ENCODE data around the gene CRIP2. TPM values are rescaled to one million over a fixed set of nuclear protein-coding genes. Genes with fewer than 3 reads are reported as not detected.

Gene CRIP2
- total and polyA plus RNA-seq, 2 donors (not counting 1 experiment from before 2014, with no cell fraction given): 6.0 to 81.6 TPM

DNA sequence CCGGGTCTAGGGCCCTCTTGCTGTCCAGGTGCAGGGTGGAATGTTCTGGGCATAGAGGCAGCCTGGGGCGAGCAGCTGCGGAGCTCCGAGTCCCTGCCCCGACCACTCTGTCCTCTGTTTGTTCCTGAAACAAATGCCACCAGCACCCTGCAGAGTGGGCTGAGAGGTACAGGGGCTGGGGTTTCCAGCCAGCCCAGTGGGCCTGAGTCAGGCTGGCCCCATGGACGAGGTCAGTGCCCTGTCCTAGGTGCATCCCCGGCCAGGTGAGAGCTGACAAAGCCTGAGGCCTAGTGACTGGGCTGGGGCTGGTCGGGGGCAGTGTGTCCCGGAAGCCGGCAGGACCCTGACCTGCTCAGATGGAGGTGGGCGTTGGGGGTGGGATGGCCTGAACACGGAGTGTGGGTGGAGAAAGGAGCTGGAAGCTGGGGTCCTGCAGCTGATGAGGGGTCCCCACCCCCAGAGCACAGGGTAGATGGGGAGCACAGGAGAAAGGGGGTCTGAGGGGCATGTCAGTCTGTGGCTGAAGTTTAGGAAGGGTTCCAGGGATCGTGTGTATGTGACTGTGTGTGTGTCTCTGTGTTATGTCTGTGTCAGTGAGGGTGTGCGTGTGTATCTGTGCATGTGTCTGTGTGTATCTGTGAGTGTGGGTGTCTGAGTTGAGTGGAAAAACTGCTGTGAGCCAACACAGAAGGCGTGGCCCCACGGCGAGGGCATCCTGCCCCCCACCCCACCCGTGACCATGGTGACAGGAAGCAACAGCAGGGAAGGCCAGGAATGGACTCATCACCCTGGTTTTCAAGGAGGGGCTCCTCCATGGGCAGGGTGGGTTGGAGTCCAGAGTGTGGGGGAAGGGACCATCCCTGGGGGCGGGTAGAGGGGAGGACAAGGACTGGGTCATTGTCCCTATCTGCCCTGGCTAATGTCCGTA is 9.7 kb downstream of the CRIP2 start:
- Histone ChIP-seq H3K4me1 (ENCODE audit: control insufficient read depth in 2 of 2, insufficient read depth in 2 of 2, low read length in 2 of 2) (peaks cover 65 to 91% of the 10 kb centered on the region in 2 donors), H3K36me3 (replicated peaks in 1 of 2; ENCODE audit: control extremely low read depth in 1 of 2, control insufficient read depth in 1 of 2, extremely low read depth in 1 of 2, insufficient read depth in 2 of 2, low read length in 1 of 2) (peaks cover 0 to 6% of the 10 kb centered on the region in 2 experiments), H4K20me1 (ENCODE audit: control insufficient read depth, insufficient read depth, low read length, poor library complexity, severe bottlenecking) (peaks cover 16% of the 10 kb centered on the region), H3K79me2 (ENCODE audit: control insufficient read depth, insufficient read depth, low read length) (peaks cover 6% of the 10 kb centered on the region), H3K4me2 (replicated peaks; ENCODE audit: low read depth, low read length, poor library complexity, severe bottlenecking) (no peak overlapping the region), H3K27me3 (replicated peaks in 1 of 4; ENCODE audit: control extremely low read depth in 1 of 4, control insufficient read depth in 3 of 4, insufficient read depth in 4 of 4, low read length in 3 of 4) (peaks cover 0 to 3% (median 0%) of the 10 kb centered on the region in 4 experiments), H3K4me3 (ENCODE audit: control extremely low read depth in 1 of 5, extremely low read depth in 1 of 5, insufficient read depth in 1 of 5, low read depth in 2 of 5, low read length in 4 of 5) (no peak overlapping the region), H3K9me3 (ENCODE audit: control extremely low read depth in 1 of 3, control insufficient read depth in 2 of 3, insufficient read depth in 1 of 3, low read length in 2 of 3) (peaks cover 0 to 4% (median 0%) of the 10 kb centered on the region in 3 donors), H2AFZ (ENCODE audit: insufficient read depth, low read depth, low read length, poor library complexity, severe bottlenecking) (no peak overlapping the region), H3K27ac (ENCODE audit: low read length in 2 of 2) (peak overlapping the region; percentile 38 to 99), H3K9ac (ENCODE audit: low read length) (no peak overlapping the region)
- CTCF ChIA-PET: interaction anchor here (1.1 kb wide), 1 partner anchor 439 kb away, joined by 3 read pairs; no protein-coding TSS in a partner anchor
- Mint-ChIP-seq H3K27me3 (no peaks in the 10 kb centered on the region), H3K27ac (peak overlapping the region; percentile 100), H3K4me3 (peak overlapping the region; percentile 13), H3K9me3 (ENCODE audit: insufficient read depth) (no peaks in the 10 kb centered on the region), H3K4me1 (peaks cover 72% of the 10 kb centered on the region)
- 89% methylated on average over 13 of the region's 20 CpGs for WGBS (ENCODE audit: insufficient coverage)
- peak; percentile 54 for DNase-seq
- TF ChIP-seq, protein P1, sequence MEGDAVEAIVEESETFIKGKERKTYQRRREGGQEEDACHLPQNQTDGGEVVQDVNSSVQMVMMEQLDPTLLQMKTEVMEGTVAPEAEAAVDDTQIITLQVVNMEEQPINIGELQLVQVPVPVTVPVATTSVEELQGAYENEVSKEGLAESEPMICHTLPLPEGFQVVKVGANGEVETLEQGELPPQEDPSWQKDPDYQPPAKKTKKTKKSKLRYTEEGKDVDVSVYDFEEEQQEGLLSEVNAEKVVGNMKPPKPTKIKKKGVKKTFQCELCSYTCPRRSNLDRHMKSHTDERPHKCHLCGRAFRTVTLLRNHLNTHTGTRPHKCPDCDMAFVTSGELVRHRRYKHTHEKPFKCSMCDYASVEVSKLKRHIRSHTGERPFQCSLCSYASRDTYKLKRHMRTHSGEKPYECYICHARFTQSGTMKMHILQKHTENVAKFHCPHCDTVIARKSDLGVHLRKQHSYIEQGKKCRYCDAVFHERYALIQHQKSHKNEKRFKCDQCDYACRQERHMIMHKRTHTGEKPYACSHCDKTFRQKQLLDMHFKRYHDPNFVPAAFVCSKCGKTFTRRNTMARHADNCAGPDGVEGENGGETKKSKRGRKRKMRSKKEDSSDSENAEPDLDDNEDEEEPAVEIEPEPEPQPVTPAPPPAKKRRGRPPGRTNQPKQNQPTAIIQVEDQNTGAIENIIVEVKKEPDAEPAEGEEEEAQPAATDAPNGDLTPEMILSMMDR (IDR thresholded peaks at IDR 0.05): no peak
- TF ChIP-seq EZH2 (IDR thresholded peaks at IDR 0.05; ENCODE audit: borderline replicate concordance, insufficient read depth, low read depth, low read length, poor library complexity, severe bottlenecking): no peak
- intact Hi-C loops (cut with micrococcal nuclease): loop anchor here (10.0 kb wide), 1 partner anchor 420 kb away; the partner anchor contains the start of gene GPR132
- no peak for ATAC-seq (ENCODE audit: low read depth)
- POLR2A ChIA-PET: no interaction called here

DNA sequence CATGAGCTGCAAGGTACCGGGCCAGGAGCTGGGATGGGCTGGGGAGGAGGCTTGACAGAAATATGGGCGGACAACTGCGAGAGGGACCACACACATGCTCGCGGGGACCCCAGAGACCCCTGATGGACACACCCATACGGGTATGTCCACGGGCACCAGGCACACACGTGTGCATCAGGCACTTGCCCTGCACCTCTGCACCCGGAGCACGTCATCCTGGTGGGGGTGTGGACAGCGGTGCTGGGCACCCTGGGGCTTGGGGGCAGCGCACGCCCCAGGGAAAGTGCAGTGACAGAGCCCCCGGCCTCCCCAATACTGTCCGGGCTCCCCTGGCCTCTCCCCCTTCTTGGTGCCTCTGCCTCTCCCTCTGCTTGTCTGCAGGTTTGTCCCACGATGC is 10.4 kb downstream of the CRIP2 start:
- H3K36me3 ChIP-seq (replicated peaks in 1 of 2; ENCODE audit: control extremely low read depth in 1 of 2, control insufficient read depth in 1 of 2, extremely low read depth in 1 of 2, insufficient read depth in 2 of 2, low read length in 1 of 2): peaks cover 0 to 6% of the 10 kb centered on the region in 2 experiments
- H3K27ac Mint-ChIP-seq: peak overlapping the region; percentile 100
- DNase-seq: peak; percentile 41
- no peaks in the 10 kb centered on the region for H3K9me3 Mint-ChIP-seq (ENCODE audit: insufficient read depth)
- no peak overlapping the region for H3K9ac ChIP-seq (ENCODE audit: low read length)
- 93% methylated on average over 15 of the region's 16 CpGs for WGBS (ENCODE audit: insufficient coverage)
- peak overlapping the region; percentile 94 to 99 for H3K27ac ChIP-seq (ENCODE audit: low read length in 2 of 2)
- TF ChIP-seq EZH2 (IDR thresholded peaks at IDR 0.05; ENCODE audit: borderline replicate concordance, insufficient read depth, low read depth, low read length, poor library complexity, severe bottlenecking): no peak
- TF ChIP-seq, protein P1 (IDR thresholded peaks at IDR 0.05): no peak
- CTCF ChIA-PET: no interaction called here
- peaks cover 70% of the 10 kb centered on the region for H3K4me1 Mint-ChIP-seq
- no peaks in the 10 kb centered on the region for H3K27me3 Mint-ChIP-seq
- intact Hi-C loops (cut with micrococcal nuclease): loop anchor here (1.0 to 10.0 kb wide), 2 partner anchors 87 to 420 kb away; partner anchors contain the start of genes GPR132 and TEX22
- H3K79me2 ChIP-seq (ENCODE audit: control insufficient read depth, insufficient read depth, low read length): peaks cover 6% of the 10 kb centered on the region
- no peak overlapping the region for H2AFZ ChIP-seq (ENCODE audit: insufficient read depth, low read depth, low read length, poor library complexity, severe bottlenecking)
- H3K27me3 ChIP-seq (replicated peaks in 1 of 4; ENCODE audit: control extremely low read depth in 1 of 4, control insufficient read depth in 3 of 4, insufficient read depth in 4 of 4, low read length in 3 of 4): peaks cover 0 to under 1% (median 0%) of the 10 kb centered on the region in 4 experiments
- no peak overlapping the region for H3K4me3 Mint-ChIP-seq
- H3K4me1 ChIP-seq (ENCODE audit: control insufficient read depth in 2 of 2, insufficient read depth in 2 of 2, low read length in 2 of 2): peaks cover 65 to 90% of the 10 kb centered on the region in 2 donors
- peaks cover 0 to 2% (median 0%) of the 10 kb centered on the region in 3 donors for H3K9me3 ChIP-seq (ENCODE audit: control extremely low read depth in 1 of 3, control insufficient read depth in 2 of 3, insufficient read depth in 1 of 3, low read length in 2 of 3)
- peaks cover 18% of the 10 kb centered on the region for H4K20me1 ChIP-seq (ENCODE audit: control insufficient read depth, insufficient read depth, low read length, poor library complexity, severe bottlenecking)
- H3K4me2 ChIP-seq (replicated peaks; ENCODE audit: low read depth, low read length, poor library complexity, severe bottlenecking): no peak overlapping the region
- POLR2A ChIA-PET: no interaction called here
- no peak for ATAC-seq (ENCODE audit: low read depth)
- no peak overlapping the region for H3K4me3 ChIP-seq (ENCODE audit: control extremely low read depth in 1 of 5, extremely low read depth in 1 of 5, insufficient read depth in 1 of 5, low read depth in 2 of 5, low read length in 4 of 5)

All from B cell (primary cell).